Stimulated activated naive CD8-positive, alpha-beta T cell treated with anti-CD3 and anti-CD28 coated beads, Interleukin-15, amount 100 ng/mL, for 72 hours (primary cell): ENCODE data around the gene L1CAM.

Experiments used
- ATAC-seq: fragments of 150-1000 bp; cut with Tn5 transposase; 2 replicates; pipeline ENCODE4 v1.10.0; 2021; ENCODE audit warnings: mild to moderate bottlenecking, moderate library complexity
- DNase-seq, 2 donors: peaks; one replicate each; pipeline ENCODE4 v3.0.0; 2021 to 2022
- H3K27ac Mint-ChIP-seq, 2 donors: one replicate each; pipeline ENCODE4 v1.8.0; 2022; ENCODE audit warnings: mild to moderate bottlenecking in 2 of 2, mixed read lengths in 2 of 2, moderate library complexity in 2 of 2
- H3K27me3 Mint-ChIP-seq: one replicate; pipeline ENCODE4 v1.8.0; 2022; ENCODE audit warnings: mixed read lengths
- H3K4me1 Mint-ChIP-seq: one replicate; pipeline ENCODE4 v1.8.0; 2022; ENCODE audit warnings: mild to moderate bottlenecking, mixed read lengths
- H3K4me3 Mint-ChIP-seq, 2 donors: one replicate each; pipeline ENCODE4 v1.8.0; 2022; ENCODE audit warnings: mild to moderate bottlenecking in 2 of 2, mixed read lengths in 2 of 2, moderate library complexity in 1 of 2
- H3K9me3 Mint-ChIP-seq, 2 donors: one replicate each; pipeline ENCODE4 v1.8.0; 2022; ENCODE audit warnings: mixed read lengths in 2 of 2

L1CAM gene

DNA sequence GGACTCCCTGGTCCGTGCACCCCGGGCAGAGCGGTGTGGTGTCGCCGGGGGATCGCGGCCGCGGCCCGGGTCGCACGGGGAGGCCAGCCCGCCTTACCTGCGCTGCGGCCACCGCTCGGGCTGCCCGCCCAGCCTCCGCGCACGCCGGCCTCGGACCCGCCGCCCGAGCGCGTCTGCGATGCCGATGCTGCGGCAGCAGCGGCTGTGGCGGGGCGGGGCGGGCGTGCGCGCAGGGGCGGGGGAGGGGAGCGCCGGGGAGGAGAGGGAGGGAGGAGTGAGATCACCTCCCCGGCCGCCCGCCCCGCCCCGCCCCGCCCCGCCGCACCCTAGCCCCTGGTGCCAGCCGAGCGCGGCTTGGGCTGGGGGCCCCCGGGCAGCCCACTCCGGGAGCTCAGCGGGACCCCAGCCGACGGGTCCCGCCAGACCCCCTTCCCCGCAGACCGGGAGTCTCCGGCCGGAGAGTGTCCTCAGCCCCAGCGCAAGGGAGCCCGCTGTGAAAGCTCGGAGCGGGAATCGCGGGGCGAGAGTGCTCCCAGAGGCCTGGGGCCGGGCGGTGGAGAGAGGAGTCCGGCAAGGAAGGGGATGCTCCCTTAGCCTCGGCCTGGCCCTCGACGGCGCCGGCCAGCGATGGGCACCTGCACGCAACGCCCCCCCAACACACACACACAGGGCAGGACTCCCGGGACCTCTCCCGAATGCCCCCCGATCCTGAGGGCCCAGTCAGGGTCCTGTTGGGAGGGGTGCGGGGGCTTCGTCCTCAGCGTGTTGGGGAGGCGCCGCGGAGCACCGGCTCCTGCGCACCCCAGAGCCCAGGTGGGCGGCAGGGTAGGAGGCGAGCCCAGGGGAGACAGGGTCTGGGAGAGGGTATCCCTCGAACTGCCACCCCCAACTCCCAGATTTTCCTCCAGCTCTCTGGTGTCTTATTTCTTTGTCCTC lies at the start of gene L1CAM:
TSS of gene L1CAM (minus strand) at position 206 of the 936 bp plus-strand sequence. CDS start 10,337 bp downstream, outside the sequence.
- H3K9me3 Mint-ChIP-seq: no peaks in the 10 kb centered on the region
- peak within 1 kb of the TSS in 1 of 2 donors; percentile 69 for H3K27ac Mint-ChIP-seq
- DNase-seq (no peak), ATAC-seq (peak; percentile 51)
- H3K4me3 Mint-ChIP-seq: peak within 1 kb of the TSS; percentile 29 to 65
- H3K4me1 Mint-ChIP-seq: peaks cover 8% of the 10 kb centered on the region
- peaks cover 56% of the 10 kb centered on the region for H3K27me3 Mint-ChIP-seq

GRCh38 chrX:153935326-153935851 lies 49.4 kb upstream of the L1CAM start:
- H3K27me3 Mint-ChIP-seq: no peaks in the 10 kb centered on the region
- ATAC-seq: no peak
- H3K9me3 Mint-ChIP-seq: no peaks in the 10 kb centered on the region
- H3K4me1 Mint-ChIP-seq: peaks cover 59% of the 10 kb centered on the region
- no peak overlapping the region for H3K27ac Mint-ChIP-seq
- H3K4me3 Mint-ChIP-seq: peak overlapping the region; percentile 57 to 72
- peak in 1 of 2 donors; percentile 28 for DNase-seq

DNA sequence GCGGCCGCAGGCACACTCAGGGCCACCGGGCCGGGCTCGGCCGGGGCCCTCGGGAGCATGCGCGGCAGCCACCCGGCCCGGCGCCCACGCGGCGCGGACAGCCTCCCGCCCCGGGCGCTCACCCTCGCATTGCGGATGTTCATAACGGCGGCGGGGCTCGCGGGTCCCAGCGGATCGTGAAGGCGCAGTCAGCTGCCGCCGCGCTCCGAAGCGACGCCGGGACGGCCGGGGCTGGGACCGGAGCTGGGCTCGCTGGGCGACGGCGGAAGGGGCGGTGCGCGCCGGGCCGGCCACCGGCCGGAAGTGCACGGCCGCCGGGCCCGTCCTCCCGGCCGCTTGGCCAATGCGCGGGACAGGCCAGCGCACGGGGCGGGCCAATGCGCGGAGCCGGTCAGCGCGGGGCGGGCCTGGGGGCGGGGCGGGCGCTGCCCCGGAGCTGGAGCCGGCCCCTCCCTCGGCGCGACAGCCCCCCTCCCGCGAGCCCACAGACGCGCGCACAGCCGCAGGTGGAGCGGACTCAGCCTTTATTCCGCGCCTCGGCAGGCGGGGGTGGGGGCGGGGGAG lies 48.9 kb upstream of the L1CAM start, which contains the start of gene NAA10:
TSS of gene NAA10 (minus strand) at position 276 of the 564 bp plus-strand sequence. CDS start at position 143, 133 bp downstream.
- DNase-seq: peak; percentile 54 to 55
- Mint-ChIP-seq H3K4me1 (peaks cover 62% of the 10 kb centered on the region), H3K27ac (peak within 1 kb of the TSS; percentile 42 to 69), H3K27me3 (no peaks in the 10 kb centered on the region), H3K4me3 (peak within 1 kb of the TSS; percentile 84 to 87), H3K9me3 (no peaks in the 10 kb centered on the region)
- ATAC-seq: peak; percentile 82

DNA sequence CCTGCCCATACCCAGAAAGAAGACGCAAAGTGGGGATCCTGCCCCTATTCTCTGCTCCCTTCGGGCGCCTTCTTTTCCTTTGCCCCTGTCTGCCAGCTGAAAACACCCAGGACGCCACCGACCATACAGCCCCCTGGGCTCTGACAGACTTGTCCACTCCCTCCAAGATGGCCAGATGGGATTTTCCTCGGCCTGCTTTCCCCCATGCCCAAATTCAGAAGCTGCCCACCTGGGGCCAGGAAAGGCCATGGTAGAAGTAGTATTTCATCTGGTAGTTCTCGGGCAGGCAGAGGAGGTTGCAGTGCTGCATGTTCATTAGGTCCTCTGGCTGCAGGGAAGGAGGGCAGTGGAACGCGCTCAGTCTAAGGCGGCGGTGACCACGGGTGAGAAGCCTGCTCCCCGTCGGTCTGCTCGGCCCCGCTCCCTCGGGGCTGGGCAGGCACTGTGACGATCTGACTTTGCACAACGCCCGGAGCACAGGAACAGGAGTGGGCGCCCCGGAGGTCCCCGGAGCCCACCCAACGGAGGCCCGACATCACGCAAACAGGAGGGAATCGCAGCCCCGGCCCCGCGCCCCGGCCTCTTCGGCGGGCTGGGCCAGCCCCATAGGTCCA lies 48.3 kb upstream of the L1CAM start:
- DNase-seq: no peak

GRCh38 chrX:153933748-153934147 lies 47.8 kb upstream of the L1CAM start:
- Mint-ChIP-seq H3K27me3 (no peaks in the 10 kb centered on the region), H3K4me1 (peaks cover 66% of the 10 kb centered on the region), H3K4me3 (peak overlapping the region; percentile 84 to 87), H3K9me3 (no peaks in the 10 kb centered on the region), H3K27ac (peak overlapping the region in 1 of 2 donors; percentile 54)
- ATAC-seq (no peak), DNase-seq (no peak)

More for the DNA sequence above, 48.3 kb upstream of the L1CAM start:
- peak; percentile 39 for ATAC-seq
- no peaks in the 10 kb centered on the region for H3K27me3 Mint-ChIP-seq
- H3K27ac Mint-ChIP-seq: peak overlapping the region; percentile 42 to 69
- H3K9me3 Mint-ChIP-seq: no peaks in the 10 kb centered on the region
- peaks cover 62% of the 10 kb centered on the region for H3K4me1 Mint-ChIP-seq
- peak overlapping the region; percentile 84 to 87 for H3K4me3 Mint-ChIP-seq

GRCh38 chrX:153932220-153932915 lies 46.4 kb upstream of the L1CAM start:
- no peak overlapping the region for H3K4me3 Mint-ChIP-seq
- no peak overlapping the region for H3K27ac Mint-ChIP-seq
- ATAC-seq (no peak), DNase-seq (no peak)
- no peaks in the 10 kb centered on the region for H3K9me3 Mint-ChIP-seq
- peaks cover 63% of the 10 kb centered on the region for H3K4me1 Mint-ChIP-seq
- no peaks in the 10 kb centered on the region for H3K27me3 Mint-ChIP-seq

GRCh38 chrX:153931748-153932147 lies 45.8 kb upstream of the L1CAM start:
- no peak overlapping the region for H3K27ac Mint-ChIP-seq
- no peaks in the 10 kb centered on the region for H3K27me3 Mint-ChIP-seq
- H3K9me3 Mint-ChIP-seq: no peaks in the 10 kb centered on the region
- no peak for ATAC-seq
- H3K4me3 Mint-ChIP-seq: no peak overlapping the region
- DNase-seq: no peak
- H3K4me1 Mint-ChIP-seq: peaks cover 62% of the 10 kb centered on the region

- no peak for DNase-seq
- Mint-ChIP-seq H3K27me3 (no peaks in the 10 kb centered on the region), H3K27ac (peak overlapping the region in 1 of 2 donors; percentile 94), H3K4me3 (no peak overlapping the region), H3K9me3 (no peaks in the 10 kb centered on the region), H3K4me1 (peaks cover 57% of the 10 kb centered on the region)
- ATAC-seq: no peak
These were observed 45.2 kb upstream of the L1CAM start for GRCh38 chrX:153931151-153931550.

DNA sequence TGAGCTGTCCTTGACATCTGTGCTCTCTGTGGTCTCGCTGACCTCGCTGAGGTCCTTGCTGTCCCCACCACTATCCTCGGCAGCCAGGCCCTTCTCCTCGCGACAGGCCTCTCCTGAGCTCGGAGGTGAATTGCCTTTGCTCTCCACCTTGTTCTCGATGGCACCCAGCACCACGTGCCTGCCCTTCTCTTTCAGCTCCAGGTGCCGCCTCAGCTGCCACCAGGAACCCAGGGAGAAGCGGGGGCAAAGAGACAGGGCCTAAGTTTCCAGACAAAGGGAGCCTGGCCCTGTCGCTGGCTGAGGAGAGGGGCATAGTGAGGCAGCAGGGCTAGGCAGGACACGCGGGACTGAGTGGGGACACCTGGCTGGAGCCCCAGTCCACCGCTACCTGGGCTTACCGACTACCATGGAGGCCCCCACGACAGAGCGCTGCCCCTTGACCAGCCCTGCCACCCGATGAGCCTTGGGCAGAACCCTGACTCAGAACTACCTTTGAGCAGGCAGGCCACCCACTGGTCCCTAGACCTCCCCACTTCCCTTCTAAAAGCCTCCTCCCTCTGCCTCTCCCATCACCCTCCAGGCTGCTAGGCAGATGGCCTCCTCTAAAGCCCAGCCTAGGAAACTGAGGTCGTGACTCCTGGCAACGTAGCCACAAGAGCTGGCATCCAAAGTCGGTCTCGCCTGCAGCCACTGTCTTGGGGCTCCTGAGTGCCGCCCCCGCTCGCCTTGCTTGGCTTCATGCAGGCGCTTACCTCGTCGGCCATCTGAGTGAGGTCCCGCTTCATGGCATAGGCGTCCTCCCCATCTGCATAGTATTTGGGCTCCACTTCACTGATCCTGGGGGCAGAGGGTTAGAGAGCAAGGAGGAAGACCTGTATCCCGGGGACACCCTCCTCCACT lies 44.3 kb upstream of the L1CAM start:
- peak overlapping the region in 1 of 2 donors; percentile 26 for H3K4me3 Mint-ChIP-seq
- DNase-seq: no peak
- no peak for ATAC-seq
- peaks cover 52% of the 10 kb centered on the region for H3K4me1 Mint-ChIP-seq
- H3K27me3 Mint-ChIP-seq: no peaks in the 10 kb centered on the region
- H3K27ac Mint-ChIP-seq: no peak overlapping the region
- H3K9me3 Mint-ChIP-seq: no peaks in the 10 kb centered on the region

- H3K27me3 Mint-ChIP-seq: no peaks in the 10 kb centered on the region
- peak overlapping the region; percentile 26 to 91 for H3K4me3 Mint-ChIP-seq
- ATAC-seq (no peak), DNase-seq (no peak)
- H3K4me1 Mint-ChIP-seq: peaks cover 54% of the 10 kb centered on the region
- no peaks in the 10 kb centered on the region for H3K9me3 Mint-ChIP-seq
- H3K27ac Mint-ChIP-seq: peak overlapping the region in 1 of 2 donors; percentile 19
These were observed 43.6 kb upstream of the L1CAM start for GRCh38 chrX:153929576-153929975.

- Mint-ChIP-seq H3K4me1 (peaks cover 58% of the 10 kb centered on the region), H3K4me3 (peak overlapping the region; percentile 44 to 91), H3K27ac (peak overlapping the region; percentile 42 to 57), H3K9me3 (no peaks in the 10 kb centered on the region), H3K27me3 (no peaks in the 10 kb centered on the region)
- ATAC-seq: no peak
- no peak for DNase-seq
These were observed 42.9 kb upstream of the L1CAM start for GRCh38 chrX:153928846-153929245.

- Mint-ChIP-seq H3K4me1 (peaks cover 62% of the 10 kb centered on the region), H3K27me3 (no peaks in the 10 kb centered on the region), H3K27ac (peak overlapping the region; percentile 96 to 99), H3K4me3 (peak overlapping the region; percentile 86 to 91), H3K9me3 (no peaks in the 10 kb centered on the region)
- DNase-seq (peak; percentile 91 to 96), ATAC-seq (peak; percentile 73)
These were observed 42.2 kb upstream of the L1CAM start for GRCh38 chrX:153927922-153928760.

- ATAC-seq (peak; percentile 0), DNase-seq (no peak)
- H3K4me3 Mint-ChIP-seq: peak overlapping the region; percentile 86 to 90
- no peaks in the 10 kb centered on the region for H3K9me3 Mint-ChIP-seq
- H3K27ac Mint-ChIP-seq: peak overlapping the region; percentile 95 to 99
- H3K27me3 Mint-ChIP-seq: no peaks in the 10 kb centered on the region
- H3K4me1 Mint-ChIP-seq: peaks cover 63% of the 10 kb centered on the region
These were observed 41.6 kb upstream of the L1CAM start for GRCh38 chrX:153927672-153927921.
